GM20000 (cell line): ENCODE measurements around the gene PMPCB.

Source experiments
- DNase-seq: peaks from one replicate; pipeline ENCODE4 v3.0.0; 2012; ENCODE audit warnings: low spot score
- CTCF ChIP-seq: IDR thresholded peaks from 2 replicates; pipeline ENCODE4 v1.5.1; 2012; ENCODE audit warnings: mild to moderate bottlenecking, control low read depth; ENCODE audit errors: extremely low read depth, missing control alignments

PMPCB gene

GRCh38 chr7:103293526-103293925 is 3.7 kb upstream of the PMPCB start:
- TF ChIP-seq CTCF = no peak
- DNase-seq = no peak

- TF ChIP-seq CTCF = no peak
- no peak for DNase-seq
Observed at GRCh38 chr7:103297837-103298179, 573 bp downstream of the PMPCB start.

GRCh38 chr7:103299660-103300059 is 2.4 kb downstream of the PMPCB start:
- no peak for TF ChIP-seq CTCF
- DNase-seq = no peak

- no peak for TF ChIP-seq CTCF
- DNase-seq = no peak
Observed at GRCh38 chr7:103301441-103301840, 4.2 kb downstream of the PMPCB start.

- TF ChIP-seq CTCF = no peak
- no peak for DNase-seq
Observed at GRCh38 chr7:103307503-103308231, 10.4 kb downstream of the PMPCB start.

- DNase-seq = no peak
- no peak for TF ChIP-seq CTCF
Observed at GRCh38 chr7:103314852-103315251, 17.6 kb downstream of the PMPCB start.

GRCh38 chr7:103316380-103316941 is 19.2 kb downstream of the PMPCB start:
- no peak for DNase-seq
- no peak for TF ChIP-seq CTCF
